ENCODE measurements around the gene FILIP1. TPM values are rescaled to one million over a fixed set of nuclear protein-coding genes. Genes with fewer than 3 reads are reported as not detected.

The FILIP1 gene
- total and polyA plus RNA-seq, 10 of the 15 experiments (the other 5 are each of a cell fraction or from before 2014, with no cell fraction given), result 0.23 to 2.0 (median 0.44) TPM

- no peak overlapping the region for H3K9ac ChIP-seq (ENCODE audit: control insufficient read depth, insufficient read depth, low read length)
- BruUV-seq (replicated peaks), result no TSS peak
- TF ChIP-seq MYC (IDR thresholded peaks at IDR 0.05; ENCODE audit: insufficient read depth, insufficient read length, insufficient replicate concordance, low read length, severe bottlenecking) (no peak), ATF2 (IDR thresholded peaks at IDR 0.05; ENCODE audit: low read length) (no peak), MTA3 (IDR thresholded peaks at IDR 0.05; ENCODE audit: borderline replicate concordance, low read length) (no peak), NKRF (conservative IDR thresholded peaks at IDR 0.05) (no peak), IKZF1 (conservative IDR thresholded peaks at IDR 0.05) (no peak), EP300 (IDR thresholded peaks at IDR 0.05; ENCODE audit: borderline replicate concordance in 1 of 2, control insufficient read depth in 1 of 2, low read depth in 2 of 2, low read length in 2 of 2) (no peak), EZH2 (IDR thresholded peaks at IDR 0.05; ENCODE audit: borderline replicate concordance, control insufficient read depth, low read depth, low read length) (no peak)
- ChIA-PET SMC1A (ENCODE audit: uncharacterized antibody, unreplicated experiment) (interaction anchor here (1.0 to 2.5 kb wide), 11 partner anchors 14 to 198 kb away, joined by 3 to 10 read pairs (median 4); partner anchors contain the start of gene FILIP1), POLR2A (interaction anchor here (0.6 to 0.7 kb wide), 3 partner anchors 10 to 1922 kb away, joined by 3 read pairs; no protein-coding TSS in a partner anchor), CTCF (interaction anchor here (0.7 to 1.3 kb wide), 7 partner anchors 10 to 217 kb away, joined by 3 to 6 read pairs (median 4); no protein-coding TSS in a partner anchor), RAD21 (ENCODE audit: unreplicated experiment) (interaction anchor here (0.8 to 1.3 kb wide), 4 partner anchors 13 to 53 kb away, joined by 3 read pairs; no protein-coding TSS in a partner anchor)
- no peak for ATAC-seq
- DNase-seq (ENCODE audit: low read depth, low spot score), result no peak
- H3K79me2 ChIP-seq (ENCODE audit: control insufficient read depth, insufficient read depth, low read length), result no peaks in the 10 kb centered on the region
- no peaks in the 10 kb centered on the region; a peak in 1 of 4 replicates for H3K36me3 ChIP-seq (ENCODE audit: control insufficient read depth in 2 of 2, insufficient read depth in 2 of 2, low read length in 1 of 2)
- WGBS (ENCODE audit: insufficient coverage, insufficient replicate concordance, low lambda C conversion rate, missing lambda C conversion rate), result 47% methylated on average over 3 of the region's 3 CpGs
- H3K27ac ChIP-seq (ENCODE audit: control insufficient read depth, insufficient read depth), result no peak overlapping the region
- intact Hi-C loops (cut with micrococcal nuclease; ENCODE audit: unreplicated experiment), result no loop called here
- H3K9me3 ChIP-seq (replicated peaks; ENCODE audit: control insufficient read depth, insufficient read depth, low read length), result peaks cover 1% of the 10 kb centered on the region; the same call in 2 of the 3 replicates
- no peak overlapping the region for H2AFZ ChIP-seq (ENCODE audit: control insufficient read depth, low read depth, low read length)
- no peak overlapping the region for H3K4me3 ChIP-seq
- no peak for FAIRE-seq
- no peaks in the 10 kb centered on the region for H4K20me1 ChIP-seq (ENCODE audit: control insufficient read depth, insufficient read depth)
- in situ Hi-C loops (cut with MboI), result no loop called here
- 0 out of 2 replicates have a peak, but pooled peaks cover 2% of the 10 kb centered on the region for H3K4me1 ChIP-seq (ENCODE audit: control insufficient read depth, insufficient read depth, low read length)
- no peak overlapping the region for H3K4me2 ChIP-seq (ENCODE audit: control insufficient read depth, insufficient read depth)
- H3K27me3 ChIP-seq (replicated peaks in 1 of 2; ENCODE audit: control insufficient read depth in 2 of 2, insufficient read depth in 2 of 2, low read length in 1 of 2), result no peaks in the 10 kb centered on the region
These were observed 25.6 kb downstream of the FILIP1 start for GRCh38 chr6:75467966-75468365.

Data from GM12878 (cell line).